Endothelial cell of hepatic sinusoid (primary cell): ENCODE measurements around the gene IRF3.

Source experiments
- in situ Hi-C: cut with HindIII; loops from 2 replicates; pipeline ENCODE4 v1.10.0; 2017; ENCODE audit warnings: low sequenced_read_pairs

IRF3 gene

DNA sequence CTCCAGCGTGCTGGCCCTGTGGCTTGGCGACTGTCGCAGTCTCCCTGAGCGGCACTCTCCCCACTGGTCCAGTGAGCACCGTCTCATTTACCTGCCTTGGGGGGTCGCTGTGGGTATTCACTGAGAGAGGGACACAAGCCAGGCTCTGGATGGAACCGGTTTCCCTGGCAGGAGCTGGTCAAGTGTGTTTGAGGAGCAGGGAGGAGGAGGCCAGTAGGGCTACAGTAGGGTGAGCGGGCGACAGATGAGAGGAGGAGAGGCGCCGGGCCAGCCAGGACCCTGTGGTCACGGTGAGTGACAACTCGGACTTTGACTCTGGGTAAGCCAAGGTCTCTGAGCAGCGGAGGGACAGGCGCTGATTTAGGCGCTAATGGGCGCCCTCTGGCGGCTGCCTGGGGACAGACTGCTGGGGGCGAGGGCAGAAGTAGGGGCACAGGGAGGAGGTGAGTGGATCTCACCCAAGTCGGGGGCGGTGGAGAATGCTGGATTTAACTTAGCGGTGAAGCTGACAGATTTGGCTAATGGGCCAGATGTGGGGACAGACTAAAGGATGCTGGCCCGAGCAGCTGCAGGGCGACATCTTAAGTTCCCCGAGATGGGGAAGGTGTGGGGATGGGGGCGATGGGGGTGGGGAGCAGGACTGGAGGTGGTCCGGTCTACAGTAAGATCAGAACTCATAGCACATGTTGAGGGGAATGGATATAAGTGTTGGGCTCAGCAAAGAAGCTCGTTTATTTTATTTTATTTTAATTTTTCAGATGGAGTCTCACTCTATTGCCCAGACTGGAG is 6.7 kb upstream of the IRF3 start:
- in situ Hi-C loops = loop anchor here (10.0 kb wide), 1 partner anchor 158 kb away; the partner anchor contains the start of gene FCGRT

DNA sequence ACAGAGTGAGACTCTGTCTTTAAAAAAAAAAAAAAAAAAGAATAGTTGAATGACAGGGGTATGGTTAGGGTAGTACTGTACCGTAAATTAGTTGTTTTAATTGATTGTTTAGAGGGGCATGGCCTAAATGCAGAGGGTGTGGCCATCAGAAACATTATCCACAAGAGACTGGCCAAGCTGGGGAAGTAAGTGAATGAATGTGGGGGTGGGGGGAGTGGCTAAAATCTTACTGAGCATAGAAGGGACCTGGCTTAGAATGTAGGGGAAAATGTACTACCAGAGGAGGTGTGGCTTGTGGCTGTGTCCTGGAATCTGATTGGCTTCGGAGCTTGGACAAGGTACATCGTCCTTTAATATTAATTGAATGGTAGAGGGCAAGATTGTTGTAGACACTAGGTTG is 3.9 kb upstream of the IRF3 start:
- in situ Hi-C loops = no loop called here

GRCh38 chr19:49667473-49667872 is 1.8 kb upstream of the IRF3 start:
- in situ Hi-C loops = no loop called here

GRCh38 chr19:49666120-49666444 is 425 bp upstream of the IRF3 start:
- in situ Hi-C loops = no loop called here

GRCh38 chr19:49665036-49665350 is 664 bp downstream of the IRF3 start:
- in situ Hi-C loops = no loop called here

DNA sequence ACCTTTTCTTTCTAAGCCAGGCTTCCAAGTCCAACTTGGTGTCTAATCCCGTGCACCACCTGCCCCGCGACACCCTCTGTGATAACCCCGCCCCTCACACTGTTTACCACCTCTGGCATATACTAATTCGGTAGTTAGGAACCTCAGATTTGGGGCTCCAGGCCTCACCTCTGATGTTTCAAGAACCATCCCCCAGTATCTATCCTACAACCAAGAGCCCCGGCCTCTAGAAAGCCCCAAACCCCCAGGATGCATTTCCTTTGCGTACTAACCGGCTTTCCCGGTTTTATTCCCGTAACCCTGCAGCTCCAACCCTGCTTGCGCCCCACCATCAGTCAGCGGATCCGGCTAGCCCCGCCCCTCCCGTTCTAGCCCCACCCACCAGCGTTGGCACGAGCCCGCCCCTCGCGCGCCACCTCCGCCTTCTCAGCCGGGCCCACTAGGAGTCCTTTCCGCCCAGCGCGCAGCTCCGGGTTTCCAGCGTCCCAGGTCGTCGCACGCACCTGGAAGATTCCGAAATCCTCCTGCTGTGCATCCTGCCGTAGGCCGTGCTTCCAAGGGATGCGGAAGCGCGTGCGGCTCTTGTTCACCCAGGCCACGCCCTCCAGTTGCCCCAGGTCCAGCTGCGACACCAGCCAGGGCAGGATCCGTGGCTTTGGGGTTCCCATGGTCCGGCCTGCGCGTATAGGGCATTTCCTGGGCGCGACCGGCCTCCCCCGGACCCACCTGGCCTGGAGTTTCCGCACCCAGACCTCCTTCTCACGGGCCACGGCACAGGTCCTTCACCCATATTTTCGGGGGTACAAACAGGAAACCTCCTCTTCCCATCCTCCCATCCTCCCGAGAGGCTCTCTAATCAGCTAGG is 1.3 kb downstream of the IRF3 start:
- in situ Hi-C loops = no loop called here

DNA sequence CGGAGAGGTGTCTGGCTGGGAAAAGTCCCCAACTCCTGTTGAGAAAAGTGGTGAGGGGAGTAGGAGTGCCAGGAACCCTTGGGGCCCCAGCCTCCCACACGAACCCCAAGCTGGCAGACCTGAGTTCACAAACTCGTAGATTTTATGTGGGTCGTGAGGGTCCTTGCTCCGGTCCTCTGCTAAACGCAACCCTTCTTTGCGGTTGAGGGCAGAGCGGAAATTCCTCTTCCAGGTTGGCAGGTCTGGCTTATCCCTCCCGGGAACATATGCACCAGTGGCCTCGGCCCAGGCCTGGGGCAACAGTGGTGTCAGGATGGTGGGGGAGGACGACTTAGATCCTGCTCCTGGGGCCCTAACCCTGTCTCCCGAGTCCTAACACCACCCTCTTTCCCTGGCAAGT is 2.4 kb downstream of the IRF3 start:
- in situ Hi-C loops = no loop called here

GRCh38 chr19:49662011-49662410 is 3.6 kb downstream of the IRF3 start:
- in situ Hi-C loops = no loop called here

GRCh38 chr19:49660338-49660961 is 5.2 kb downstream of the IRF3 start:
- in situ Hi-C loops = no loop called here

DNA sequence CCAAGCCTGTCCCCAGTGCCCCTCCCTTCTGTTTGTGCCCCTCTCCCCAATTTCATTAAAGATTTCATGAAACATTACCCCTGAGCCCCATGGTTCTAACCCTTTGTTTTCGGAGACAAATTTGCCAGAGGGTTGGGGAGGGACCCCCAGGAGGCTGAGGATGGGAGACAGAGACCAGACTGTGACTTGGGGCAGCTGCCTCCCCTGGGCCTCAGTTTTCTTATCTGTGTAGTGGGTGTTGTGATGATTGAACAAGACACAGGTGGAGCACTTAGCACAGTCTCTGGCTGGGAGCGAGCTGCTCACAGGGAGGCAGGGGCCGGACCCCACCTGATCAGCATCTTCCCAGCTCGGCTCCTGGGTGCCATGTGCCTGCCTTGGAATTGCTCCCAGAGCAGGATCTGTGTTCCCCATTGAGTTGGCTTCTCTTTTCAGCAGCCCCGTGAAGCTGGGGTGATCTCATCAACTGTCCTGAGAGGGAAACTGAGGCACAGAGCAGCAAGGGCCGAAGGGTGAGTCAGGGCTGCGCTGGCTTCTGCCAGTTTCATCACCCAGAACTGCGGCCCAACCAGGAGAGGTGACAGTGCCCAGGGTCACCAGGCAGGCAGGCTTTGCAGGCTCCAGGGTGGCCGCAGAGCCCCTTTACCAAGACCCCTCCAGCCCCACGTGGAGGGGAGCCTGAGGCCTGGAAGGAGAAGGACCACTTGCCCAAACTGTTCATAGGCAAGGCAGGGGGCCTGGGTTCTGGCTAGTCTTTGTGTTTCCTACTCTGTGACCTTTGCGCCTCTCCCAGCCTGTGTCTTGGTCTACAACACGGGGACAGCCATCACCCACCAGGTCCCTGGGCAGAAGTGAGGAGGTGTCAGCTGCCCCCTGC is 6.9 kb downstream of the IRF3 start:
- in situ Hi-C loops = no loop called here

- in situ Hi-C loops = no loop called here
Observed at GRCh38 chr19:49658139-49658517, 7.5 kb downstream of the IRF3 start.

GRCh38 chr19:49657493-49658138 is 8.0 kb downstream of the IRF3 start:
- in situ Hi-C loops = no loop called here

GRCh38 chr19:49656456-49657109 is 9.1 kb downstream of the IRF3 start:
- in situ Hi-C loops = no loop called here

GRCh38 chr19:49655570-49656455 is 9.8 kb downstream of the IRF3 start:
- in situ Hi-C loops = no loop called here

DNA sequence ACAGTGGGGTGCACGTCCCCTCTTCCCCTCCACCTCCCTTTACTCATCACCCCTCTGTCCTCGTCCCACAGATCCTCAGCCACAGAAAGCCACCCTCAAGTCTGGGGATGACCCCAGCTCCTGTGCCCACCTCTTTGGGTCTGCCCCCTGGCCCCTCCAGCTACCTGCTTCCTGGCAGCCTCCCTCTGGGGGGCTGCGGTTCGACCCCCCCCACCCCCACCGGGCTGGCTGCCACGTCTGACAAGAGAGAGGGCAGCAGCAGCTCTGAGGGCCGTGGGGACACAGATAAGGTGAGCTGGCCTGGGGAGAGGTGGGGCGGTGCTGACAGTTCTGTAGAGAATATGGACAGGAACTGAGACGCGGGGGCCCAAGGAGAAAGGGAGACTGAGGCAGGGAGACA is 11.1 kb downstream of the IRF3 start:
- in situ Hi-C loops = no loop called here

GRCh38 chr19:49653466-49653806 is 12.2 kb downstream of the IRF3 start:
- in situ Hi-C loops = no loop called here

GRCh38 chr19:49652551-49653465 is 12.8 kb downstream of the IRF3 start:
- in situ Hi-C loops = no loop called here
